NCI-H748 (cell line): Measurements from ENCODE around the gene MCIDAS.

Experiments used
- DNase-seq: peaks from one replicate; lab custom pipeline; 2025; ENCODE audit not compliant: unreplicated experiment; lab: John Stamatoyannopoulos, UW

Gene MCIDAS

GRCh38 chr5:55171471-55171870 is 55.6 kb downstream of the MCIDAS start:
- no peak for DNase-seq
